GM18507 (cell line): Measurements from ENCODE around the gene ZNF680.
"Not testable (repeated sequence)": the region's sequence is repeated elsewhere in the genome, so short reads cannot be mapped to it uniquely, and the experiment has no call there.

Experiments used
- DNase-seq: peaks from one replicate; pipeline ENCODE4 v3.0.0; 2011; ENCODE audit warnings: low read depth; ENCODE audit not compliant: insufficient read length; ENCODE audit errors: extremely low spot score
- FAIRE-seq: peaks from 2 replicates; lab custom pipeline; 2011; peaks lifted over from hg19 to GRCh38; lab: Jason Lieb, UNC

Gene ZNF680

DNA sequence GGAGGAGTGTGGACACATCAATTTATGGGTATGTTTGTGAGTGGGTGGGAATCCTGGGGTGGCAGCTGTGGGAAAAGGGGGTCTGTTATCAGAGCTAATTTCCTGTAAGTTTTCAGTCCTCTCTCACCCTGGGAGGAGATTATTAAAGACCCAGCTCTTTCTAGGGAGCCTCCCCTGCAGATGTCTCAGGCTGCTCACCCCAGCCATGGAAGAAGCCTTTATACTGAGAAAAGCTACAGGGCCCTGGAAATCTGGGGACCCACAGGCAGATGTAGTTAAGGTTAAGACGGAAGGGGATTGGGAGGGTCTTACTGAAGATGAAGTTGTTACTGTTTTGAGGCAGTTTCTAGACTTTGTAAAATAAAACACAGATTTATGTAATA is 4.6 kb downstream of the ZNF680 start:
- DNase-seq (no peak), FAIRE-seq (no peak)

DNA sequence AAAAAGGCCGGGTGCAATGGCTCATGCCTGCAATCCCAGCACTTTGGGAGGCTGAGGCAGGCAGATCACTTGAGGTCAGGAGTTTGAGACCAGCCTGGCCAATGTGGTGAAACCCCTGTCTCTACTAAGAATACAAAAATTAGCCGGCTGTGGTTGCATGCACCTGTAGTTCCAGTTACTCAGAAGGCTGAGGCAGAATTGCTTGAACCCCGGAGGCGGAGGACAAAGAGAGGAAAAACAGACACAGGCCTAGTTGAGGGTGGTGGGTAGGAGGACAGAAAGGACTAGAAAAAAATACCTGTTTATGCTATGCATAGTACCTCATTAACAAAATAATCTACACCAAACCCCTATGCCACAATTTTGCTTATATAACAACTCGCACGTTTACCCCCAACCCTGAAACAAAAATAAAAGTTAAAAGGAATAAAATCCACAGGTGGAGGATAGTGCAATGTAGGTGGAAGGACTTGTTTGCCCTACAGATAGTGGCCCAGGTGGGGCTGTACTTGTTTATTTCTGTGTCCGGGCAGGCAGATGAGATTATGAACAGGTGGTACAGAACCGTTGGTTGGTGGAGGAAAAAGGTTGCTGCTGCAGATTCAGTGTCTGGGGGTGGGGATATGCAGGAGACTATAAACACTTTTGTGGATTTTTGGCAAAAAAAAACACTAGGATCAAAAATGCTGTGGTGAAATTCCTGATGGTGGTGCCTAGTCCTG is 5.1 kb downstream of the ZNF680 start:
- FAIRE-seq (no peak), DNase-seq (no peak)

DNA sequence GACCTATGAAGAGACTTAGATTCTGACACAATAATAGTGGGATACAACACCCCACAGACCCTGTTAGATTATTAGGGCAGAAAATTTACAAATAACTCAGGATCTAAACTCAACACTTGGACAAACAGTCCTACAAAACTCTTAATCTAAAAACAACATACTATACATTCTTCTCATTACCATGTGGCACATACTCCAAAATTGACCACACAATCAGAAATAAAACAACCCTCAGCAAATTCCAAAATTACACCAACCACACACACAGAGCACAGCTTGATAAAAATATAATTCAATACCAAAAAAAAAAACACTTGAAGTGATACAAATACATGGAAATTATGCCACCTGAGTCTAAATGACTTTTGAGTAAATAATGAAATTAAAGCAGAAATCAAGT is 7.8 kb downstream of the ZNF680 start:
- DNase-seq, result no peak
- no peak for FAIRE-seq

DNA sequence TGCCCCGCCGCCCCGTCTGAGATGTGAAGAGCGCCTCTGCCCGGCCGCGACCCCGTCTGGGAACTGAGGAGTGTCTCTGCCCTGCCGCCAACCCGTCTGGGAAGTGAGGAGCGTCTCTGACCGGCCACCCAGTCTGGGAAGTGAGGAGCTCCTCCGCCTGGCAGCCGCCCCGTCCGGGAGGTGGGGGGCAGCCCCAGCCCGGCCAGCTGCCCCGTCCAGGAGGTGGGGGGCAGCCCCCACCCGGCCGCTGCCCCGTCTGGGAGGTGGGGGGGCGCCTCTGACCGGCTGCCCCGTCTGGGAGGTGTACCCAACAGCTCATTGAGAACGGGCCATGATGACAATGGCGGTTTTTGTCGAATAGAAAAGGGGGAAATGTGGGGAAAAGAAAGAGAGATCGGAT is 8.7 kb downstream of the ZNF680 start:
- not testable (repeated sequence) for DNase-seq, FAIRE-seq

DNA sequence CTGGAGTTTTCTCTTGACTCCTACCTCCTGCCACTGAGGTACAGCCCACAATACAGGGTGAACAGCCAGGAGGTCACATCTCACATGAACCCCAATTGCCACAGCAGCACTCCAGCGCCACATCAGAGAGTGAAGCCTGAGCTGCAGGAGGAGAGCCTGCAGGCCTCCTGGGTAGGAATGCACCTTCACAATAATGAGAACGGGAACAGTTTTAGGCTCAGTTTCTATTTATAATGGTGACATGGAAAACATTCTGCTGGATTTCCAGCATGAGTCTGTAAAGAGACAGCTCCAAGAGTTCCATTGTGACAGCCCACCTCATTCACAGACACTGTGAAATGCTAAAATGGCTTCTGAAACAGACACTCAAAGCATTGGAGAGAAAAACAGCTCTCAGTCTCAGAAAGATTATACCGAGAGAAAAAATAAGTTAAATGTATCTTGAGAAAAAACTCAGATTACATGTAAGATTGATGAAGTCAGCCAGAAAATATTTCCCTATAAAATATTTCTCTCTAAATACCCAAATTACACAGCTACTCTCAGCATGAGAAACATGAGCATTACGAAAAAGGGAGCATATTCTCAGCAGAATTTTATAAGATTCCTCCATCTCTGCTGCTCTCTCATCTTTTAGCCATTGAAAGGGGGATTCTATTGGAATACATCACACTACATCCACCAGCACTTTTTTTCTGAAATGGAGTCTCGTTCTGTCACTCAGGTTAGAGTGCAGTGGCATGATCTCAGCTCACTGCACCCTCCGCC is 11.3 kb downstream of the ZNF680 start:
- FAIRE-seq, result no peak
- no peak for DNase-seq

DNA sequence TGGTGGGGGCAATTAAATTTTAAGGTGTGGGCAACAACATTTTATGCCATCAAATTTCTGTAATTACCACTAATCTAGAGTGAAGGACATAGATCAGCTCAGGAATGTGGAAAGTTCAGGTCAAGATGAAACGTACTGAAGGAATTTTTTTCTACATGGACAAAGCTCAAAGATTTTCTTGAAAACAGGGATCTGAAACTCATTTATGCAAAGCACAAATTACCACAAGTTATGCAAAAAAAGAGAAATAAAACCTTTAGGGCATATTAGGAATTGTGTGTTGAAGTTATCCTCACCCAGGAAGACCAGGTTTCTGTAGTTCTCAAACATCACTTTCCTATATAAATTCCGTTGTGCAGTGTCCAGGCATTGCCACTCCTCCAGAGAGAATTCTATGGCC is 18.9 kb downstream of the ZNF680 start:
- FAIRE-seq (no peak), DNase-seq (no peak)

DNA sequence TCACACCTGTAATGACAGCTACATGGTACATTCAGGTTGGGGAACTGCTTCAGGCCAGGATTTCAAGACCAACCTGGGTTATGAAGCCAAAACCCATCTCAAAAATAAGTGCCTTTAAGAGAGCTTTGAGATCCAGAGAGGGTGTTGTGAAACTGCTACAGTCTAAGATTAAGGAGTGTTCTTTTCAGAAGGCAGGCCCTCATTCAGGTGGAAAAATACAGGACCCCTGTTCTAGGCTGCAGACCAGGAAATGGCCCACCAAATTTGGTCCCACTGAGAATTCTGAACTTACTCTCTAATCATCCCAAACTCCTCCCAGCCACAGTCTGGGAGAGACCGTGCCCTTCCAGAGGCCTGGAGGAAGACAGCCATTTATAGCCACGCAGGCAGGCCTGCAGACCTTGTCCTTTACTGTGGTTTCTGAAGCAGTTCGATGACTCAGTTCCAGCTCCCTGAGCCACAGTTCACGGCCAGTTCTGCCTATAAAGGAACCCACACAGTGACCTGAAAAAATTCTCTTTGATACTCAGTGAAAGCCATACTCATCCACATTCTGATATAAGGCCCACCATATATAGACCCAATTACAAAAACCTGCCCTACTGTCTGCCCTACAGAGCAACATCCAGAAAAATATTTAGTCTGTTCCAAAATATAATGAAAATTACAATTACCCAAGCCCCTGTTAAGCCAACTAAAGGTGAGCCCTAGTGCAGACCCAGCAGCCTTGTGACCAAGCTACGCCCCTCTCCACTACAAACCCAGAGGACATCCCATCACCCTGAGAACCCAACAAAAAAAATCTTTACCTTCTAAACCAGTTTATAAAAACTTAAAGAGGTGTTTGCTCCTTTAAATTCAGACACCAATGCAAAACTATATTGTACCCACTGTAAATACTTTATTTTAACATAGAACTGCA is 21.2 kb downstream of the ZNF680 start:
- no peak for DNase-seq
- FAIRE-seq, result no peak

DNA sequence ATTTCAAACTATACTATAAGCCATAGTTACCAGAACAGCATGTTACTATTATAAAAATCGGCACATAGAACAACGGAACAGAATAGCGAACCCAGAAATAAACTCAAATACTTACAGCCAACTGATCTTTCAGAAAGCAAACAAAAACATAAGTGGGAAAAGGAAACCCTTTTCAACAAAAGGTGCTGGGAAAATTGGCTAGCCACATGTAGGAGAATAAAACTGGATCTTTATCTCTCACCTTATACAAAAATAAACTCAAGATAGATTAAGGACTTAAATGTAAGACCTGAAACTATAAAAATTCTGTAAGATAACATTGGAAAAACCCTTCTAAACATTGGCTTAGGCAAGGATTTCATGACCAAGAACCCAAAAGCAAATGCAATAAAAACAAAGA is 29.1 kb downstream of the ZNF680 start:
- DNase-seq (no peak), FAIRE-seq (no peak)

DNA sequence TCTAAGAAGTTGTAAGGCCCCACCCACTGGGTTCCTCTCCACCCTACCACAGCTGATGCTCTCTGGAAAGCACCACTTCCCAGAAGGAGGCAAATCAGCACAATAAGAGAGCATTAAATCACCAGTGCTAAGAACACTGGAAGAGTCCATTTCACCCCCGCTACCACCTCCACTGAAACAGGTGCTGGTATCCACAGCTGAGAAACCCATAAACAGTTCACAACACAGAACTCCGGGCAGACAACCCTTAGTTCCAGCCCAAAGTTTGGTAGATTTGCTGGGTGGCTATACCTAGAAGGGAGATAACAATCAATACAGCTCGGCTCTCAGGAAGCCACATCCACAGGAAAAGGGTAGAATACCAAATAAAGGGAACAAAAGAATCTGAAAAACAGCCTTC is 34.1 kb downstream of the ZNF680 start:
- no peak for FAIRE-seq
- DNase-seq, result no peak

DNA sequence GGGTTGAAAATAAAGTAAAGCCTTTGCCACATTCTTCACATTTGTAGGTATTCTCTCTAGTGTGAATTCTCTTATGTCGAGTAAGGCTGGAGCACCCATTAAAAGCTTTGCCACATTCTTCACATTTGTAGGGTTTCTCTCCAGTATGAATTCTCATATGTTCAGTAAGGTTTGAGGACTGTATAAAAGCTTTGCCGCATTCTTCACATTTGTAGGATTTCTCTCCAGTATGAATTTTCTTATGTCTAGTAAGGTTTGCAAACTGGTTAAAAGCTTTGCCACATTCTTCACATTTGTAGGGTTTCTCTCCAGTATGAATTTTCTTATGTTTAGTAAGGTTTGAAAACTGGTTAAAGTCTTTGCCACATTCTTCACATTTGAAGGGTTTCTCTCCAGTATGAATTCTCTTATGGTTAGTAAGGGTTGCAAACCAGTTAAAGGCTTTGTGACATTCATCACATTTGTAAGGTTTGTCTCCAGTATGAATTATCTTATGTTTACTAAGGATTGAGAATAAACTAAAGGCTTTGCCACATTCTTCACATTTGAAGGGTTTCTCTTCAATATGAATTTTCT is 41.4 kb downstream of the ZNF680 start:
- FAIRE-seq, result no peak
- no peak for DNase-seq

DNA sequence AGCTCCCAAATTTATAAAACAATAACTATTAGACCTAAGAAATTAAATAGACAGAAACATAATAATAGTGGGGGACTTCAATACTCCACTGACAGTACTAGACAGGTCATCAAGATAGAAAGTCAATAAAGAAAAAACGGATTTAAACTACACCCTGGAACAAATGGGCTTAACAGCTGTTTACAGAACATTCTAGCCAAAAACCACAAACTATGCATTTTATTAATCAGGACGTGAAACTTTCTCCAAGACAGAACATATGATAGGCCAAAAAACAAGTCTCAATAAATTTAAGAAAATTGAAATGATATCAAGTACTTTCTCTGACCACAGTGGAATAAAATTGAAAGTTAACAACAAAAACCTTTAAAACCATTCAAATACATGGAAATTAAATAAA is 46.4 kb downstream of the ZNF680 start:
- no peak for DNase-seq

DNA sequence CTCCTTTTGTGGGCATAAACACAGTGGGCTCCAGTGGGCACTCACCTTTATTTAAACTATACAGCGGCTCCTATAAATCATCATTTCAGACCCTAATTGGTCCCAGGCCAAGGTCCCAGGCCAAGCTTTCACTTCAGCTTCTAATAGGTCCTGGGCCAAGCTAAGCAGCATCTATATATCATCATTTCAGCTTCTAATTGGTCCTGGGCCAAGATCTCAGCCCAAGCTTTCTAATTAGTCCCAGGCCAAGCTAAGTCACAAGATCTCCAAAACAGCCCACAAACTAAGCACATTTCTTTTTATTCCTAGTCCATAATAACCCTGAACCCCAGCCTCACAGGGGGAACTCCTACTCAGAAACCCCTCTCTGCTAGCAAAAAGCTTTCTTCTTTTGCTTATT is 47.1 kb downstream of the ZNF680 start:
- FAIRE-seq (no peak), DNase-seq (no peak)

More for the DNA sequence above, 46.4 kb downstream of the ZNF680 start:
- no peak for FAIRE-seq

DNA sequence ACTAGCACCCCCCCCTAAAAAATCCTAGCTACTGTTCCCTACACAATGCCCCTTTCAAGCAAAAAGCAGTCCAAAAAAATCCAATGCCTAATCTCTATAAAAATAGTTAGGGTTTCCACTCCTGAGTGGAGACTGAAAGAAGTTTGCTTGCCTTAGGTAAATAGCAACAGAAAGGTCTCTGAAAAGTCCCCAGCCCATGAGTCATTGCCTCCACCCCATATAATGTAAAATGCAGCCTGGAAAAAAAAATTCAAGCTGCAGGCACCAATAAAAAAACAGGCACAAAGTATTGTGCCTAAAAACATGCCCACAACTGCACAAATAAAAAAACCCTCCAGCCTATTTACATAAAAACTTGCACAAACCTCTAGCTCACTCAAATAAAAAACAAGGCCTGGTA is 47.5 kb downstream of the ZNF680 start:
- FAIRE-seq (no peak), DNase-seq (no peak)

DNA sequence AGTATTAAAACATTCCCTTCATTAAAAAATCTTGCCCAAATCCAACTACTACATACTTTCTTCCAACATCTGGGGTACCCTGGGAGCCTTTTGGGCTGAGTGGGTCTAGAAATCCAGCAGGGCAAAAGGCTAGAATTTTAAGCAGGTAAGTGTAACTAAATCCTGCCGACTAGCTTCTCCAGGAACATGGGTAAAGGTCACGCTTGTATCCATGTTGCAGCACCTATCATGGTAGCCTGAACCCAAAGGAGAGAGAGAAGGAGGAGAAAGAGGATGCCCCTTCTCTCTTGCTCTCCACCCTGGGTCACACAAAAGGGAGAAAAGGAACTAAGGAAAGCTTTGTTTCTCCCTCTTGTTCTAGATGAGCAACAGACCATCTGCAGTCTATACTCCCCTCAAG is 53.3 kb downstream of the ZNF680 start:
- no peak for FAIRE-seq
- no peak for DNase-seq

DNA sequence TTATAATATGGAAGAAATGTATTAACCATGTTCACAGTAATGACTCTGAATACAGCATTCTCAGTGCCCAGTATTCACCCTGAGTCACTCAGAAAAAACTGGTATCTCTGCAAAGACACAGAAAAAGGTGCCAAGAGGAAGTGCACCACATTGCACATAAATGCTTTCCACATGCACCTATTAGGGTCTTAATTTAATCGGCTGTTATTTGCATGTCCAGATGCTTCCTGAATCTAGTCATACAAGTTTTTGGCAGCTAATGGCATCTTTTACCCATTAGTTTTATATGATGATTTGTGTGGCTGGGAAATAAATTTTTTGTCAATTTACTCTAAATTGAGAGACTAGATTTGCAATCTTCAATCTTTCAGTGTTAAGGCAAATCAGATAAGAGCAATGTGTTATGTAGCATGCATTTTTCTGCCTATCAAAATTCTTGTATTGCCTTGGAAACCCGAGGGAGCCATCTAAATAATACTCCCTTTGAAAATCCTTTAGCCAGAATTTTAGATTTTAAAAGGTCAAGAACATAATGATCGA is 58.2 kb downstream of the ZNF680 start:
- no peak for FAIRE-seq
- DNase-seq, result no peak

DNA sequence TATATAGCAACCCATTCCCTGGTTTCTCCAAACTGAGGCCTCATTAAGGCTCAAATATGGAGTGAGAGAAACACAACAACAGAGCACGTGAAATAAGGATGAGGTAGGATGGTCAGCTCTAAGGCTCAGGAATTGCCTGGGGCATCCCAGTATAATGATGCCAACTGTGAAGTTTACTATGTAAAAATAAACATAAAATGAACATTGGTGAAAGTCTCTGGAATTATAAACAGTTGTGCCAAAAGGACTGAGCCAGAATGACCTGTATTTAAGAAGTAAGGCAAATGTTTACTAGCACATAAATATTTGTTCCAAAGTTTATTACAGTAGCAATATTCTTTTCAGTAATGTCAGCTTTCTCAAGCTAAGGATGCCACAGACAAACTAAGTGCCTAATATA is 64.6 kb downstream of the ZNF680 start:
- FAIRE-seq, result no peak
- no peak for DNase-seq

DNA sequence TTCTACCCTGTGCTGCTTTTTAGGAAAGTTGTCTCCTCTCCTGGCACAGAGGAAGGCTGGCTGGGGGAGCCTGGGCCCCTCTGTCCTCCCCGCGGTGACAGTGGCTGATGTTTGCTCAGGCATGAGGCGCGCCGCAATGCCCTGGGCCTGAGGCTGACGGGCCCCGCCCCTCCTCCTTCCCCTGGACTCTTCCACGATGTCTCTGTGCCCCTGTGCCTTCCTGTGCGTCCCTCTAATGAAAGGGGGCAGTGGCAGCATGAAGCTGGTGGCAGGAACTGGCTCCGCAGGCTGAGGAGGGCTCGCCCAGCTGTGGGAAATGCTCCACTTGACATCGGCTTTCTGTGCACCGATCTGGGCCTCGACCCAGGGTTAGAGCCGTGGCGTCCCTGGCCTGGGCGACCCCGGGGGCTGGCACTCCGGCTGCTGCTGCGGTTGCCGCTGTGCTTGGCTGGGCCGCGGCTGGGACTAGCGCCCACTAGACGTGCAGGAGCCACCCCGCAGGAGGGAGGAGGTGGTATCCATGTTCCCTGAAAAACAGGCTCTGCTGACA is 67.9 kb downstream of the ZNF680 start:
- FAIRE-seq (no peak), DNase-seq (no peak)

DNA sequence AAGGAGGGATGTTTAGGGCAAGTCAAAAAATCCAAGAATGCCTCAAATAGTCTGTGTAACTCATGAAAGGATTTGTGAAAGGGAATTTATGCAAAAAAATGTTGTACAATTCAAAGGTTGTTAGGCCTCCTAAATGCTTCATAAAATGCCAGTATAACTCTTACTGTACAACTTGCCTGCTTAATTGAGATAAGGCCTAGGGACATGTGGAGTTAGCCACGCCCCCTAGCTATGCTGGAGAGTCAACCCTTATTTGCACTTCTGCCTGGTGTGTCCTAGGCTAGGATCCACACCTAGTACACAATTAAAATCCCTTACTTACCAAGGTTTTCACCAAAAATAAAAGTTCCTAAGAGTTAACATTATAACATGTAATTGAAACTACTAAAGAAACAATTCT is 77.2 kb downstream of the ZNF680 start:
- no peak for DNase-seq
- FAIRE-seq, result no peak
